PFSK-1 (cell line): ENCODE results near the gene RNF19B.

Experiments used
- FOXP2 ChIP-seq: optimal IDR thresholded peaks from 2 replicates; pipeline ENCODE3; 2011; ENCODE audit warnings: borderline replicate concordance, control low read depth, inconsistent platforms; ENCODE audit not compliant: insufficient read depth; ENCODE audit errors: extremely low read length, extremely low read depth
- POLR2AphosphoS5 ChIP-seq: IDR thresholded peaks from 2 replicates; pipeline ENCODE4 v1.6.1; 2012; ENCODE audit warnings: low read depth, mild to moderate bottlenecking, control low read depth, low read length, moderate library complexity
- SIN3A ChIP-seq: IDR thresholded peaks from 2 replicates; pipeline ENCODE4 v1.6.1; 2012; ENCODE audit warnings: mild to moderate bottlenecking, low read length, moderate library complexity, borderline replicate concordance; ENCODE audit not compliant: insufficient read depth
- TAF1 ChIP-seq: IDR thresholded peaks from 2 replicates; pipeline ENCODE4 v1.6.1; 2012; ENCODE audit warnings: low read length, control low read depth, borderline replicate concordance; ENCODE audit not compliant: insufficient read depth
- TF ChIP-seq, protein P1 (sequence below), 2 experiments: IDR thresholded peaks; 2 replicates each; pipeline versions ENCODE4 v1.6.1 to v1.8.0; 2011 to 2012; ENCODE audit warnings: low read depth in 2 of 2, low read length in 2 of 2, control low read depth in 1 of 2, inconsistent platforms in 1 of 2, mild to moderate bottlenecking in 1 of 2, moderate library complexity in 1 of 2; ENCODE audit not compliant: insufficient read depth in 1 of 2

The RNF19B gene

DNA sequence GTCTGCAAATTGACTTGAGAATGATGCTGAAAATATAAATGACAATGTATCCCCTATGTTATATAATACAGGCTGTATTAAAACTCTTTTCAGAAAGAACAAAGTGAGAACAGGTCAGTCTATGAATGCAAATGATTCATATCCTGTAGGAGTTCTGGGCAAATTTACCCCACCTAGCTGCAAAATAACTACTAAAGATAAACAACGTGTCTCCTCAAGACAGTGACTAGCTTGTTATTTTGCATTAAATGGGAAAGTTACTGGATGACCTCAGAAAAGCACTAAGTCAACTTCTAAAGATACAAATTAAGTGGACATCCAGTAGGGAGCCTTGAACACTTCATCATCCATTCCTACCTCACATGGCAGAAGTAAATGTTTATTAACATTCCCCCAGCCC lies 11.1 kb downstream of the RNF19B start:
- no peak for TF ChIP-seq SIN3A
- TF ChIP-seq, protein P1, sequence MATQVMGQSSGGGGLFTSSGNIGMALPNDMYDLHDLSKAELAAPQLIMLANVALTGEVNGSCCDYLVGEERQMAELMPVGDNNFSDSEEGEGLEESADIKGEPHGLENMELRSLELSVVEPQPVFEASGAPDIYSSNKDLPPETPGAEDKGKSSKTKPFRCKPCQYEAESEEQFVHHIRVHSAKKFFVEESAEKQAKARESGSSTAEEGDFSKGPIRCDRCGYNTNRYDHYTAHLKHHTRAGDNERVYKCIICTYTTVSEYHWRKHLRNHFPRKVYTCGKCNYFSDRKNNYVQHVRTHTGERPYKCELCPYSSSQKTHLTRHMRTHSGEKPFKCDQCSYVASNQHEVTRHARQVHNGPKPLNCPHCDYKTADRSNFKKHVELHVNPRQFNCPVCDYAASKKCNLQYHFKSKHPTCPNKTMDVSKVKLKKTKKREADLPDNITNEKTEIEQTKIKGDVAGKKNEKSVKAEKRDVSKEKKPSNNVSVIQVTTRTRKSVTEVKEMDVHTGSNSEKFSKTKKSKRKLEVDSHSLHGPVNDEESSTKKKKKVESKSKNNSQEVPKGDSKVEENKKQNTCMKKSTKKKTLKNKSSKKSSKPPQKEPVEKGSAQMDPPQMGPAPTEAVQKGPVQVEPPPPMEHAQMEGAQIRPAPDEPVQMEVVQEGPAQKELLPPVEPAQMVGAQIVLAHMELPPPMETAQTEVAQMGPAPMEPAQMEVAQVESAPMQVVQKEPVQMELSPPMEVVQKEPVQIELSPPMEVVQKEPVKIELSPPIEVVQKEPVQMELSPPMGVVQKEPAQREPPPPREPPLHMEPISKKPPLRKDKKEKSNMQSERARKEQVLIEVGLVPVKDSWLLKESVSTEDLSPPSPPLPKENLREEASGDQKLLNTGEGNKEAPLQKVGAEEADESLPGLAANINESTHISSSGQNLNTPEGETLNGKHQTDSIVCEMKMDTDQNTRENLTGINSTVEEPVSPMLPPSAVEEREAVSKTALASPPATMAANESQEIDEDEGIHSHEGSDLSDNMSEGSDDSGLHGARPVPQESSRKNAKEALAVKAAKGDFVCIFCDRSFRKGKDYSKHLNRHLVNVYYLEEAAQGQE (IDR thresholded peaks at IDR 0.05; ENCODE audit: insufficient read depth in 1 of 2, low read depth in 2 of 2, low read length in 2 of 2): no peak
- TF ChIP-seq TAF1: no peak
- no peak for TF ChIP-seq FOXP2
- TF ChIP-seq POLR2AphosphoS5: no peak

DNA sequence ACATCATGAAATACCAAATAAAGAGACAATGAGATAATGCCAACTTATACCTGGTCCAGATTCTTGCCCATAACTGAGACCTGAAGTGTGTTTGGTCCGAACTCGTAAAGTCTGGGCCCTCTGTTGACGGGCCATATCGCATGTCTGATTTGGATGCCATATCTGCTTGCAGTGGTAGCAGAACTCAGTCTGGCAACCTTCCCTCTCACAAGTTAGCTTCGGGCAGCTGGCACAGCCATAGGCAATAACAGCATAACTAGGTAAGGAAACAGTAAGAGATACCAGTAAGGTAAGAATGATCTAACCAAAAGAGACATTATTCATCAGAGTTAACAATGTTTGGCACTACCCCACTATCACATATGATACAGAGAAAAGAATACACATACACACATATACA lies 15.1 kb downstream of the RNF19B start:
- no peak for TF ChIP-seq SIN3A
- TF ChIP-seq FOXP2: no peak
- no peak for TF ChIP-seq POLR2AphosphoS5
- TF ChIP-seq, protein P1 (IDR thresholded peaks at IDR 0.05; ENCODE audit: insufficient read depth in 1 of 2, low read depth in 2 of 2, low read length in 2 of 2): no peak
- no peak for TF ChIP-seq TAF1

DNA sequence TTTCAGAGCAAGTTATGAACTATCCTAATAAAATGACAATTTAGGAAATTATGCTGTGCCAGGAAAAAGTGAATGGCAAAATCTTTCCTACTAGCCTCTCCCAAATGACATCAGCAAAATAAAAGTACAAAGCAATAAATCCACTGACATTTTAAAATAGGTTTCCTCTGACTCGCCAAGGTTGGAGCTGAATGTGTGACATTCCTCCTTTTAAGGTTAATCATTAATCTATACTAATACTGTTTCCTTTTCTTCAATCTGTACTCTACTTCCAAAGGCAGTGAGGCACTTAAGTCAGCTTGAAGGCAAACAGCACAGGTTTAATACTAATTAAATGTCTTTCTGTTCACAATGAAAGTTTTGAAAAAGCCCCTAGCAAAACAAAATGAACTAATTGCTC lies 15.7 kb downstream of the RNF19B start:
- TF ChIP-seq FOXP2: no peak
- no peak for TF ChIP-seq SIN3A
- TF ChIP-seq POLR2AphosphoS5: no peak
- TF ChIP-seq TAF1: no peak
- TF ChIP-seq, protein P1 (IDR thresholded peaks at IDR 0.05; ENCODE audit: insufficient read depth in 1 of 2, low read depth in 2 of 2, low read length in 2 of 2): no peak

DNA sequence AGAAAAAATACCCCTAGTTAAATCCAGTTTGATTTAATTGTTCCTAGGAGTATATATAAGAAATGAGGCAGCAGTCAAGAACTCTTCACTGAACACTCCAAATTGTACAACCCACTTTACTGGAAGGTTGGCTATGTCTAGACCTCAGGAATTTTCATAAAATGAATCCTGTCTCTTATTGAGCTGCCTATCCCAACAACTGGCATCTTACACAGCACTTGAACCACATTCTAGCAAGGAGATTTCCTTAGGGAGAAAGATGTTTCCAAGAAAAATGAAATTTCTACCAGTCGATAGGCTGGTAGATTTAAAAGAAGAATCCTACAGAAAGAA lies 16.3 kb downstream of the RNF19B start:
- TF ChIP-seq, protein P1 (IDR thresholded peaks at IDR 0.05; ENCODE audit: insufficient read depth in 1 of 2, low read depth in 2 of 2, low read length in 2 of 2): no peak
- TF ChIP-seq POLR2AphosphoS5: no peak
- TF ChIP-seq FOXP2: no peak
- TF ChIP-seq TAF1: no peak
- TF ChIP-seq SIN3A: no peak

DNA sequence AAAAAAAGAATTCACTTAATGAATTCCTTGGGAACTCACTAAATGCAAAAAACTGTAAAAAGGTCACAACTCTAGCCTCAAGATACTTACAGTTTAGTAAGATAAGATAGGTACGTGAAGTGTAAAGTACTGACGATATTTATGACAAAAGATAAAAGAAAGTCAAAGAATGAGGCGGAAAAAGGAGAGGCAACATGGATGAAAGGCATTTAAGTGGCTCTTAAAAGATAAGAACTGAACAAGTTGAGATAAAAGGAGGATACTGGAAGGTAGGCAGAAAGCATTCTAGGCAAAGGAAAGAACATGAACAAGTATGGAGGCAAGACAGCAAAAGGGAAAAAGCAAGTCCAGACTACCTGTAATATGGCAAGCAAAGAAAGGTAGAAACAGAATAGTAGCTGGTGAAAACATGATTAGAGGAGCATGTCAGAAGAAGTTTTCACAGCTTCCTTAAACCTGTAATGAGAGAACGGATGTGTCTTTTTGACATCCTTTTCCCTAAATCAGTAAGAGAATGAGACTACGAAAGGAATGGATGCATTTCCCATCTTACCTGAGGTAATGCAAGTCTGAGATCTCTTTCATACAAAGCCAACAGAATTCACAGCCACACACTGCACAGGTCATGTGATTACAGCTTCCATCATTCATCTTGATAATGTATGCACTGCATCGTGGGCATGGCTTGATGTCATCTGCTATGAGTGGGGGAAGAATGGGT lies 16.8 kb downstream of the RNF19B start:
- TF ChIP-seq, protein P1 (IDR thresholded peaks at IDR 0.05; ENCODE audit: insufficient read depth in 1 of 2, low read depth in 2 of 2, low read length in 2 of 2): no peak
- no peak for TF ChIP-seq TAF1
- TF ChIP-seq FOXP2: no peak
- no peak for TF ChIP-seq POLR2AphosphoS5
- no peak for TF ChIP-seq SIN3A
